HL-60 (cell line): ENCODE results near the gene FAM167B.
A peak's percentile ranks its signal among the peaks of the same experiment; 100 is the strongest.

ENCODE experiments used
- DNase-seq, 2 experiments: peaks; one replicate each; pipeline ENCODE4 v3.0.0-alpha.2; 2010 to 2020; ENCODE audit warnings: low read depth in 1 of 2, low spot score in 1 of 2
- H3K27ac ChIP-seq: fragments of 250-450 bp; sonication (Bioruptor Pico); replicated peaks from 2 replicates; pipeline ENCODE4 v1.5.1; 2020; ENCODE audit warnings: mild to moderate bottlenecking, moderate library complexity
- H3K27me3 ChIP-seq: fragments of 250-450 bp; sonication (Bioruptor Pico); 2 replicates; pipeline ENCODE4 v1.5.1; 2021; ENCODE audit warnings: mild to moderate bottlenecking, moderate library complexity; ENCODE audit not compliant: insufficient read depth, poor library complexity, severe bottlenecking
- H3K4me3 ChIP-seq: replicated peaks from 2 replicates; pipeline ENCODE4 v1.5.1; 2011; ENCODE audit warnings: mild to moderate bottlenecking, control low read depth, low read length; ENCODE audit not compliant: insufficient read depth
- GABPA ChIP-seq: IDR thresholded peaks from 2 replicates; pipeline ENCODE4 v1.6.1; 2012; ENCODE audit warnings: low read depth
- POLR2AphosphoS5 ChIP-seq: IDR thresholded peaks from 2 replicates; pipeline ENCODE4 v1.6.1; 2012; ENCODE audit warnings: low read depth
- REST ChIP-seq: IDR thresholded peaks from 2 replicates; pipeline ENCODE4 v1.6.1; 2012; ENCODE audit warnings: low read depth; ENCODE audit not compliant: insufficient replicate concordance
- SPI1 ChIP-seq: IDR thresholded peaks from 2 replicates; pipeline ENCODE4 v1.6.1; 2012; ENCODE audit warnings: low read depth, mild to moderate bottlenecking, borderline replicate concordance
- TF ChIP-seq, protein P1 (sequence below): IDR thresholded peaks from one replicate; pipeline ENCODE4 v1.5.1; 2011; ENCODE audit warnings: low read length, control low read depth, inconsistent platforms; ENCODE audit not compliant: insufficient read depth

Gene FAM167B

DNA sequence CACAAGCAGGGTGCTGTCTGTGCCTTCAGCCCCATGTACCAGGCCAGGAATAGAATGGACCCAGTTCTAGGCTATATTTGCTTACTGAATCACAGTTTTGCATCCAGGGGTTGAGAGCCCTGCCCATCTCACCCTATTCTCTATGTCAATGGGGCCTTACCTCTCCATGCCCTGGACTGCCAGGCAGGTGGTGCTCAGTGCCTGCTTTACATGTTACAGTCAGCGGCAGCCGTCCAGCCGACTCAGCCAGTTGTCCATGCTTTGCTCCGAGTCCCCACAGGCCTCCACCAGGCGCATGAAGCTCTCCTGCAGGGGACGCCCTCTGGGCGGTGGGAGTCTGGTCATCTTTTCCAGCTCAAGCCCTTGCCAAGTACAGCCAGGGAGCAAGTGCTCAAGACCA is 12.2 kb upstream of the FAM167B start:
- TF ChIP-seq GABPA (no peak), SPI1 (no peak), REST (no peak)
- Histone ChIP-seq H3K27ac (no peak overlapping the region), H3K27me3 (no peaks in the 10 kb centered on the region), H3K4me3 (no peak overlapping the region)
- no peak for DNase-seq

GRCh38 chr1:32239337-32239736 is 7.7 kb upstream of the FAM167B start:
- H3K4me3 ChIP-seq, result no peak overlapping the region
- TF ChIP-seq REST, result no peak
- TF ChIP-seq SPI1, result no peak
- TF ChIP-seq GABPA, result no peak
- H3K27me3 ChIP-seq, result no peaks in the 10 kb centered on the region
- H3K27ac ChIP-seq, result no peak overlapping the region
- no peak for DNase-seq

DNA sequence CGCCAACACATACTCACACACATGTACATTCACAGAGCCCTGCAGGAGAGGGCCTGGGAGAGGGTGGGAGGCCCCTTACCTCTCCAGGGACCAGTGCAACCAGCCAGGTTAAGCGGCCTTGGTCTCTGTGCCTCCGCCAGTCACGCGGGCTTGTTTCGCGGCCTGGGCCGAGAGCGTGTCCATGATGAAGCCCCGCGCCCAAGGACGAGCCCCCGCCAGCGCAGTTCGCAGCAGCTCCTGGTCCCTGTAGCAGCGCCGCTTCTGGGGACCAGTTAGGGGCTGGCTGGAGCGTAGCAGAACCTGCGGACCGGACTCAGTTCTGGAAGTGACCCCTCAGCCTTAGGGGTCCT is 7.3 kb upstream of the FAM167B start:
- Histone ChIP-seq H3K27ac (no peak overlapping the region), H3K27me3 (no peaks in the 10 kb centered on the region), H3K4me3 (no peak overlapping the region)
- no peak for DNase-seq
- no peak for TF ChIP-seq GABPA
- no peak for TF ChIP-seq REST
- TF ChIP-seq POLR2AphosphoS5, result no peak
- TF ChIP-seq, protein P1, sequence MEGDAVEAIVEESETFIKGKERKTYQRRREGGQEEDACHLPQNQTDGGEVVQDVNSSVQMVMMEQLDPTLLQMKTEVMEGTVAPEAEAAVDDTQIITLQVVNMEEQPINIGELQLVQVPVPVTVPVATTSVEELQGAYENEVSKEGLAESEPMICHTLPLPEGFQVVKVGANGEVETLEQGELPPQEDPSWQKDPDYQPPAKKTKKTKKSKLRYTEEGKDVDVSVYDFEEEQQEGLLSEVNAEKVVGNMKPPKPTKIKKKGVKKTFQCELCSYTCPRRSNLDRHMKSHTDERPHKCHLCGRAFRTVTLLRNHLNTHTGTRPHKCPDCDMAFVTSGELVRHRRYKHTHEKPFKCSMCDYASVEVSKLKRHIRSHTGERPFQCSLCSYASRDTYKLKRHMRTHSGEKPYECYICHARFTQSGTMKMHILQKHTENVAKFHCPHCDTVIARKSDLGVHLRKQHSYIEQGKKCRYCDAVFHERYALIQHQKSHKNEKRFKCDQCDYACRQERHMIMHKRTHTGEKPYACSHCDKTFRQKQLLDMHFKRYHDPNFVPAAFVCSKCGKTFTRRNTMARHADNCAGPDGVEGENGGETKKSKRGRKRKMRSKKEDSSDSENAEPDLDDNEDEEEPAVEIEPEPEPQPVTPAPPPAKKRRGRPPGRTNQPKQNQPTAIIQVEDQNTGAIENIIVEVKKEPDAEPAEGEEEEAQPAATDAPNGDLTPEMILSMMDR, result no peak
- no peak for TF ChIP-seq SPI1

- no peak overlapping the region for H3K27ac ChIP-seq
- peak overlapping the region; percentile 54 for H3K4me3 ChIP-seq
- no peaks in the 10 kb centered on the region for H3K27me3 ChIP-seq
- DNase-seq, result peak; percentile 56 to 60
- peak; percentile 82 for TF ChIP-seq SPI1
- TF ChIP-seq, protein P1, result no peak
Observed at GRCh38 chr1:32240140-32240951, 6.7 kb upstream of the FAM167B start.
